Suppressor macrophage treated with lipopolysaccharide for 1 hour (primary cell): ENCODE measurements around the gene SFXN5.

Experiments
- DNase-seq, 3 donors: peaks; one replicate each; pipeline ENCODE4 v3.0.0-alpha.2; 2020 to 2022

The SFXN5 gene

DNA sequence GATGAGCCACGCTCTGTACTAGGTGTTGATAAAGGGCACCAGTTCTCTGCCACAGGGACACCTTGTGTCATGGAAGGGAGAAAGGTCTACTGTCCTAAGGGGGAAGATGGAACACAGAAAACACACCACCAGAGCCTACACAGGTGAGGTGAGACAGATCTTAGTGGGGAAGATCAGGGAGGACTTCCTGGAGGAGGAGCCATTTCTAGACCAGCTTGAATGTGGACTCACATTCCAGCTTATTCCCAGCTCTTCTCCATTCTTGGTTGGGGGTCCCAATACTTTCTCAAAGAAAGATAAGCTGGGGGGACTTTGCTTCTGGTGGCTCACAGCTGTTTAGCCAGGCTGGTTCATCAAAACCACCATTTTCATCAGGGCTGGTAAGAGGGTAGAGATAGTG, 118.0 kb downstream of the SFXN5 start:
- DNase-seq, result no peak

DNA sequence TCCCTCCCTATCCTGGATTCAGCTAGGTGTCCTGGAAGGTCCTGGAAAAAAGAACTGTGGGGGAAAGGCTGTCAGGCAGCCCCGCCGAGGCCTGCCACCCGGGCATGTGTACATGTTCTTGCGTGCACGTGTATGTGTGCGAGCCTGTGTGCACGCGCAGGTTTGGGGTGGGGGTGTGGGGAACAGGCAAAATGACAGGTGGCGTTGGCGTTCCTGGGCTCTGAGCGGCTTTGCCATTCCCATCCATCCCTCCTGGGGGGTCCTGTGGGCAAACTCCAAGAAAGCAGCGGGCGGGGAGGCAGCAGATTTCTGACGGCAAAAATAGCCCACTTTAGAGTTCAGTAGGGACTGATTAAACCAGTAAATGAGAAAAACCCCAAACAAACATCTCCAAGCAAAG, 118.6 kb downstream of the SFXN5 start:
- DNase-seq, result no peak

DNA sequence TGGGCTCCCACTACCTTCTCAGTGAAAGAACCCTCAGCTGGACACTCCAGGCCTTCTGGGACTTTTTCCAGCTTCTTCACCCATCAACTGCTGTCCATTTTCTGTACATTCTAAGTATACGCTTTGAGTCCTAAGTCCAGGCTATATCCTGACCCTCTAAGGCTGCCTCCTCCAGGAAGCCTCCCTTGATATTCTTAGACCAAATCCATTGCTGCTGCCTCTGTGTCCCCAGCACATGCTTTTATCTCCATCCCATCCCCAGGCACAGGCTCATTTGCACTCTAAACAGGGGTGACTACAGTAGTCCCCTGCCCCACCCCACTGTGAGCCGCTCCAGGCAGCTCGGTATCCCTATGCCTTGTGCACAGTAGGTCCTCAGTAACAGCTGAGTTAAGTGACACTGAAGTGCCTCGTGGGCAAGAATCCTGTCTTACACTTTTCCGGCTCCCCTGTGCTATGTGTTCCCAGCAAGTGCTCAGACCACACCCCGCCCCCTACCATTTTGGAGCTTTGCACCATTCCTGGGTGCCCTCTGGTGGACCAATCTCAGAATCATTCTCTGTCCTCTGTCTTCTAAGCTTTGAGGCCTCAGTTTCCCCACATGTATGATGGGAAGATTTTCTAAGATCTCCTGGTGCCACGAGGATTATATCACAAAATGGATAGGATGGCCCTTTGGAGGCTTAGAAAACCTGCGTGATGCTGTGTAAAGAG, 119.2 kb downstream of the SFXN5 start:
- DNase-seq, result no peak

DNA sequence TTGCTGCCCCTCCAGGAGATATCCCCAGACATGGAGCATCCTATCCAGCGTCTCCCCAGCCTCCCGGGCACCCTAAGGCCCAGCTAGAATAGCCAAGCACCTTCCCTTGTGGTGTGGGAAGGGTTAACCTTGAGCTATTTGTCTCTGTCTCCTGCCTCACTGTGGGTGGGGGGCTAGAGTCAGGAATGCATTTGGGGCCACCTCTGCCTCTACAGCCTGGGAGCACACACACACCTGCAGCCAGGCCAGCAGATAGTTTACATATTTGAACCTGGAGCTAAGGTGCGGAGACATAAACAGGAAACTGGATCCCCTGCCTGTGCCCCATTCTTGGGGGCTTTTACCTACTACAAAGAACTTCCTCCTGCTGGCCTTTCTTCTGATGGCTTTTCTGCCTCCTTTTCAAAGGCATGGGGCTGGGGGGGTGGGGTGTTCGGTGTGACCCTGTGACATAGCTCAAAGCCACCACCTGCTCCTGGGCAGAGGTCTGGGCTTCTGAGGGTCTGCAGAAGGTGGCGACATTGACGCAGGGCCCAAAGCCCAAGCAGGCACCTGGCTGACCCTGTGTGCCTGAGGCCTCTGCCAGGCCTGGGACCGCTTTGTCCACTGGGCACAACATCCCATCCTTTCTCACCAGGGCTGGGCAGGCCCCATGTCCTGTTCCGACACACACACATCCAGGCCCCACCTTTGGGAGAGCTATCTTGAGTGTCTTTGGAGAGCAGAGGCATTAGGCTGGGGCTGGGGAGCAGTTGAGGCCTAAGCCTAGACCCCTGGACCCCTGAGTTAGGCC, 120.0 kb downstream of the SFXN5 start:
- DNase-seq, result no peak

DNA sequence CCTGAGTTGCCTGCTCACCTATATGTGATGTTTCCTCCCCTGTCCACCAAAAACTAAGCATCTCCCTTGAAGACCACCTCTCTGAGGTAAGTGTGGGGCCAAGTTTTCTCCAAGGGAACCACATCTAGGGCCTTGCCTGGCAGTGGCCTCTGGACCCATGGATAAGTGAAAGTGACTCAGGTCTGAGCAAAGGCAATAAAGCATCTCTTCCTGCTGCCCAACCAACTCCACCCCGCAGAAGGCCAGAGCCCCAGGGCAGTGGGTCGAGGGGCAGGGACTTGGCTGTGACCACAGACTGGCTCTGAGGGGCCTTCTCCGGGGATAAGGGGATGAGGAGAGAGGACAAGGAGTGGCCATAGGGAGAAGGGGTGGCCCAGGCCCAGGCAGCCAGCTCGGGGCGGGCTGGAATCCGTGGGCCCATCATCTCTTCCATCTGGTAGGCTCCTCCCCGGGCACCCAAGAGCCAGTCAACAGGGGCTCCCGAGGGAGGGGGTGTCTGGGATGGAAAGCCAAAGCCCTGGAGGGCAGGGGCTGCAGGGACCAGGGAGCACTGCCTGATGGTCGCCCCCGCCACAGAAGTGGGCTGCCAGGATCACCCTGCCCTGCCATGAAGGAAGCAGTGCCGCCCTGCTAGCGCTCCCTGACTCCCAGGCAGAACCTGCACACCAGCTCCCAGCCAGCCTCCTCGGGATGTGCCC, 120.8 kb downstream of the SFXN5 start:
- no peak for DNase-seq

DNA sequence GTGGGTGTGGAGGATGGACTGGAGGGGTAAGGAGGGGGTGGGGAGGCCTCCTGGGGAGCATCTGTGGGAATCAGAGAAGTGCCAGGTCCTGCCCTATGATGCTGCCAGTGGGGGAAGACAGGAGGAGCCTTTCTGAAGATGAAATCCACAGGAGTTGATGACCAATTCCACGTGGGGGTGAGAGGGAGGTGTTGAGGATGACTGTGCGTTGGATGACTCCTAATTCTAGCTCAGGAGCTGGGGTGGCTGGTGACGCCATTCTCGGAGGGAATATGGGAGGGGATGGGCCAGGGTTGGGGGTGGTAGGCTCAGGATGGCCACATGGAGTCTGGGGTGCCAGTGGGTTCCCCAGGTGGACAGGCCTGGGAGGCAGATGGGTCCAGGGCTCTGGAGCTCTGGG, 121.9 kb downstream of the SFXN5 start:
- DNase-seq, result no peak

DNA sequence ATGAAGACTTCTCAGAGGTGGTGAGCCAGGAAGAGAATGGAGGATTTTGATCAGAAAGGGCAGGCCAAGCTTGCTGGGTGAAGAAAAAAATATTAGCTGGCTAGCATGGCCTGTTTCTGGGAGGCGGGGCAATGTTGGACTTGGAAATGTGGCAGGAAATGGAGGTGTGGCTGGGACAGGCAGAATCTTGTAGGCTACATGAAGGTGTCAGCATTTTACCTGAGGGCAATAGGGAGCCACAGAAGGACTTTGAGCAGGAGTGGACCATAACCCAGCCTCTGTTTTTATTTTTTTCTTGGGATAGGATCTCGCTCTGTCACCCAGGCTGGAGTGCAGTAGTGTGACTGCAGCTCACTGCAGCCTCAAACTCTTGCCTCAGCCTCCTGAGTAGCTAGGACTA, 122.5 kb downstream of the SFXN5 start:
- DNase-seq, result no peak

DNA sequence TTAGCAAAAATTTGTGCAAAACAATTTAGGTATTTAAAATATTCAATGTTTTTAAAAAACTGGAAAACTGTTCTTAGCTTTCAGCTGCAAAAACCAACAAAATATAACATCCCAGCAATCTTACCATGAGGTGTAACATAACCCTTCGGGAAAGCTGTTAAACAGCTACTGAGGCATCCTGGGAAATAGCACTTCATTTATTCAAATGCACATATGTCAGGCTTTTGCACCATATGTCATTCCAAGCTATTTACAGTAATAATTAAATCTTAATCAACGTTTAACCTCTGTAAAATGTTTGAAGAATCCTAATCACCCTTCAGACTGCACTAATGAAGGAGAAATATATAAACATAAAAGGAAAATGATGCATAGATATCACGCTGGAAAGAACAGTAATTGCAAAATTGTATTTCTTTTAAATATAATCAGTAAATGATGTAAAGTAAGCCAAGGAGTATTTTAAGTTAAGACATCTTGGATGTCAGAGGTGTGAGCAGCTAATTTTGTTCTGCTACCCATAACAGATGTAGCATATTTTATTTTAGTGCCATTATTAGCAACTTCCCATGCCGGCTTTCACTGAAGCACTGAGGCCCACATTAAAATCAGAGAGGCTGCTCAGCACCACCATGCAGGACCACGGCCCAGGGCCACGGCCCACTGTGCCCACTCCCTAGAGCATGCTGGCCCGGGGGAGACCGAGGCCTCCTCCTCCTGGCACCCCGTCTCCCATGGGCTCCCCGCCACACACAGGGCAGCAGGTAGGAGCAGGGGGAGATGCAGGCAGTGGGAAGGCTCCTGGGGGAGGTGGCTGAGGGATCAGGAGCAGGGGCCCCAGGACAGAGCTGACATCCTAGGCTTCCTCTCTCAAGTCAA, 123.3 kb downstream of the SFXN5 start:
- no peak for DNase-seq

DNA sequence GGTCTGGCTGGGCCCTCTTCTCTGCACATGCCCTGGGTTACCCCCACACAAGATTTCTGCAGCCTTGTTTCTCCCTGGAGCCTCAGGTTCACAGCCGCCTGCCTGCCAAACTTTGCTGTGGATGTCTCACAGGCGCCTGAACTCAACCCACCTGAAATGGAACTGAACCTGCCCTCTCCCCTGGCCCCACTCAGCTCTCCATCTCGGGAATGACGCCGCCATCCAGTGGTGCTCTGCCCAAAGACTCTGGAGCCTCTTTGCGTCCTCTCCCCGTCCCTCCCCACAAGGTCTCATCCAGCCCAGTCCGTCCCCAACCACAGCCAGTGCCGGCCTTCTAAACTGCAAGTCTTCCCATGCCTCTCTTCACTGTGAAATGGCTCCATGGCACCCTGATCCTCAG, 125.0 kb downstream of the SFXN5 start:
- DNase-seq, result no peak

DNA sequence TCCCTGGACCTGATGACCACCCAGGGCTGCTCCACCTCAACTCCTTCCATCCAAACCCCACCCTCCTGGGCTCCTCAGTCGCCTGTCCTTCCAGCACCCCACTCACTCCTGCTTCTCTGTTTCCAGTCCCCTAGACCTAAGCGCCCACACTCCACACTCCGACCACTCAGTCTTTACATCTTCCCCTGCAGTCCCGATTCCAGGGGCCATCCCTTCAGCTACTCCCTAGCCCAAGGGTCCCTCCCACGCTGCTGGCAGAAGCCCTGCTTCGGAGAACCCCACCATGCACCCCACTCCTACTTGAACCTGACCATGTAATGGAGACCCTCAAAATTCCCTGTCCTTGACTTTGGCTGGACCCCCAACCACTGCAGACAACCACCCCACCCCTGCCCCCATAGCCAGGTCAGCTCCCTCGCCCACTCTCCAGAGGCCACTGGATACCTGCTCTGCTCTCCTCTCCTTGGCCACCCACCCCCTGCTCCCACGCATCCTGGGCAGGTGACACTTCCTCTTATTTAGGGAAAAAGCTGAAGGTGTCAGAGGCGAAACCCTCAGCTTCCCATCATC, 126.0 kb downstream of the SFXN5 start:
- no peak for DNase-seq

DNA sequence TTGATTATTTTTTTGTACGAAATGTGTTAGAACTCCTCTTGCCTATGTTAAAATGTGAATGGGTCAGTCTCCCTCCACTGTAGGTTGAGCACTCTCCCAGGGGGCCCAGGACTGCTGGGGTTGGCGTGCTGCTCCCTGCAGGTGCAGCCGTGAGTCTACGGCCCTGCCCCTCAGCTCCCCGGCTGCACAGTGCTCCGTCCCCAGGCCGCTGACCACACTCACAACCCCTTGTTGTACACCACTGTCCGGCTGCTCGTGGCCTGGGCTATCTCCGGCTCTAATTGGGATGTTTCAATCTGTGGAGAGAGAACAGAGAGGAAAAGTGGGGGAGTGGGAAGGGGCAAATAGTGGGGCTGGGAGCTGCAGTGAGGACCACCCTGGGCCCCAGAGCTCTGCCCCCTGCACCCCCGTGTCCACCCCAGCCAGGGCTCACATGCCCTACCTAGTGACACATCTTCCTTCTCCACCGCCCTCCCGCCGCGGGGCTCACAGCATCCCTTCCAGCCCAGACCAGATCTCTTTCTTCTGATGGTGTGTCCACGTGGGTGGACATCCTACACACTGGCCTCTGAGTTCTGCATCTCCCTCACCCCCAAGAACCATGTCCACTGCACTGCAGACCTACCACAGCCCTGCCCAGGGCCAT, 126.6 kb downstream of the SFXN5 start:
- DNase-seq, result no peak

DNA sequence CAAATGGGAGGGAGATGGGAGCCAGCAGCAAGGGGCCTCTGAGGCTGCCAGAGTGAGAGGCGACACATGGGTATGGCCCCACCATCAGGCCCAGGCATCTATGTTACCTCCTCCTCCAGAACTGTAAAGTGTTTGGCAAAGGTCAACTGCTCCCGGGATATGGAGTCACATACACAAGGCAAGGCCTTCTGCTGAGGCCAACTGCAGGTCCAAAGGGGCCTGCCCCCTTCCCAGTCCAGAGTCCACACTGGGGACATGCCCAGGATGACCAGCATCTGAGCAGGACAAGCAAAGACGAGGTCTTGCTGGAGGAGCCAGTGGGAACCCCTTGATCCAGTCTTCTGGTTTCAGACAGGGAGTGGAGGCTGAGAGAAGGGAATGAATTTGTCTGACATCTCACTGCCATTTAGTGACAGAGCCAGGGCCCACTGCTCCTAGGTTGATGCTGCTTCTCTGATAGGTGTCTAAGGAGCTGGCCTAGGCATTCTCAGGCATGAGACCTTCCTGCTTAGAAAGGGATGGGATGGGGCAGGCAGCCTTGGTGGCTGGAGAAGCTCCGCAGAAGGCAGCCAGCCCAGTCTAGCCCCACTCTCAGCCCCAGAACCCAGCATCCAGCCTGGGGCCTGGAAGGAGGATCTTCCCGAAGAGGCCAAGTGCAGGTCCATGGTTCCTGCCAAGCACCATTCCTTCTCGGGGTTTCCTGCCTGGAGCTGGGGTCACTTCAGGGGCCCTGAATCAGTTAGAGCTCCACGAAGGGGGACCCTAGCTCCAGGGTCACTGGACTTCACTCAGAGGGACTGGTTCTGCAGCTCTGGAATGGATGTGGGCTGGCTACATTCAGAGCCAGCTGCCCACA, 127.7 kb downstream of the SFXN5 start:
- no peak for DNase-seq

DNA sequence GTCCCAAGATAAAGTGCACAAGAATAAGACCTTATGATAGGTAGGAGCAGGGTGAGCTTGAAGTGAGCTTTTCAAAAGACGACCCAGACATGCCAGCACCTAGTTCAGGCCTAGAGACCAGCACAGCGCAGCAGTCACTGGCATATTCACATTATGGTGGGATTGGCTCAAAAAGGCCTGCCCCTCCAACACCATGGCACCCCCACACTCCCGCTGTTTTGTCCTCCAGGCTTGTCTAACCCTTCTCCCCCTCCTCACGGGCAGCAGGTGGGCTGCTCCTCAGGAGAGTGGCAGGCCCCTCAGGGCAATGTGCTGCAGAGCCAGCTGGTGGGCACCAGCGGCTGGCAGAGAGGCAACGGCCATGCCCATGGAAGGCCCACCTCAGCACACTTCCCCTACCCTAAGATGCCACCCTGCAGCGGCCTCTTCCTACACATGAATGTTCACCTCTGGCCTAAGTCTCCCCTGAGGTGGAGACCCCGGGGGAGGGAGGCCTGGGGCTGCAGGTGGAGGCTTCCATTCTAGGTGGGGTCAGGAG, 128.6 kb downstream of the SFXN5 start:
- no peak for DNase-seq

DNA sequence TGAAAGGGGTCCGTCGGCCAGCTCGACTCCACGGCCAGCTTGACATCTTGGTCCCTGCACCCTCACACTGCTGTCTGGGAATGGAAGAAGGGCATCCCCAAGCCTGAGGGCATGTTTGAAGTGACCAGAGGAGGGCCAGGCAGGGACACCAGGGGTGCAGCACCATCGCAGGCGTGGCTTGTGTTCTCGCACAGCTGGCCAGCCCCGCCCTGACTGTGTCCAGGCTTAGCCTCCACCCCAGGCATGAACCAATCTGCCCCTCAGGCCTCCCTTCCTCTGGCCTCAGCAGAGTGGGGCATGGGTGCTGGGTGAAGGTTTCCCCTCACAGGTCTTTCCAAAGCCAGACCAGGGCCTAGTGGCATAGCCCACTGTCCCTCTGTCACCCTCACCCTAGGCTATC, 129.2 kb downstream of the SFXN5 start:
- no peak for DNase-seq

DNA sequence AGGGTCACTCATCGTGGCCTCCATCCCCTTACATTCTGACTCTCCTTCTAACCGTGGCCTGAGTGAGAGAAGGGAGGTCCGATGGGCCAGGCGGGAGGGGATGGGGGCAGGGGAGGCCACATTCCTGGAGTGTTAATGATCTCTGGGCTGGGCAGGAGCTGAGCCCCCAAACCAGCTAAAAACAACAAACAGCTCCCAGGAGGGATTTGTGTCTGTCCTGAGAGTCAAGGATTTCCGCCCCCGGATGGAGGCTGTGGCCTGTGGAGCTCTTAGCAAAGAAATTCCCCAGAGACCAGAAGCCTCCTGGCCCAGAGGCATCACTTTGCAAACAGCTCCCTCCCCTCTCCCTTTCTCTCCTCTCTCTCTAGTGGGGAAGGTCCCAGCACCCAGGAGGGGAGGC, 130.7 kb downstream of the SFXN5 start:
- no peak for DNase-seq

DNA sequence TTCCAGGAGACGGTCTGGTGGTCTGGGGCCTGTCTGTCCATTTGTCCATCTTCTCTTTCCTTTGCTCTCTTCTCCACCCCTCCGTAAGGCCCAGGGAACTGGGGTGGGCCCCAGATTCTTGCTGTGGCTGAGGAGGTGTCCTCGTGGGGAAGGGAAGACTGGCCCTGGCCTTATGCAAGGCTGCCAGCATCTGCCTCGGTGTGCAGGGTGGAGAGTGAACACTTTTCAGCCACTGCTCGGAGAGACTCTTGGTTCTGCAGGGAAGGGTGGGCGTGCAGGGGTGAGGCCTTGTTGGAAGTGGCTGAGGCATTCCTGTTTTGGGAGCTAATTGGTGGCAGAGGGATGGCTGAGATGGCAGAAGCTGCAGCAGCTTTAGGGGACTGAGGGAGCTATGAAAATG, 131.2 kb downstream of the SFXN5 start:
- DNase-seq, result no peak

DNA sequence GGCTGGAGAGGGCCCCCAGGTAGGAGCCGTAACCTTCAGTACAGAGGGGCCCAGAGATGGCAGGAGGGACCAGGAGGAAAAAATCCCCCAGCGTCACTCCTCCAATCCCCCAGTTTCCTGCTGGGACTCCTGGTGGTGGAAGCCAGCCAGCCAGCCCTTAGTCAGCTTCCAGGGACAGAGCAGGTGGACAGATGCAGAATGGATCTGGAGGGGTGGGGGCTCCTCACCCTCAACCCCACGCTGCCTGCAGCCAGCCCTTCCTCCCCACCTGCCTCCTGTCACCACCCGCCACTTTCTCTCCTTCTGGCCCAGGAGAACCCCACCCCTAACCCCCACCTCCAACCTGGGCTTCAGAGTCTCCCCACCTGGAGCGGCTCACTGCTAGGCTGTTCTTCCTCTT, 133.1 kb downstream of the SFXN5 start:
- no peak for DNase-seq

DNA sequence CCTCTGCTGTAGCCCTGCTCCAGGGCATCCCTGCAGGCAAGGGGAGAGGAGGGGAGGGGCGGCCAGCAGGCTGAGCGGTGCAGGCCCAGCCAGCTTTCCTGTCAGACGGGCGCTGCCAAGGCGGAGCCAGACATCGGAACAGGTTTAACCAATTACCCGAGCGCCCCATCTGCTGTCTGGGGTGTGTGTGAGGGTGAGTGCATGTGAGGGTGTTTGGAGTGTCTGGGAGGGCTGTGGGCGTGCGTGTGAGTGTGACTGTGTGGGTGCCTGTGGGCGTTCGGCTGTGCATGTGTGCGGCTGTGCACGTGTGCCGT, 134.2 kb downstream of the SFXN5 start:
- DNase-seq, result no peak

DNA sequence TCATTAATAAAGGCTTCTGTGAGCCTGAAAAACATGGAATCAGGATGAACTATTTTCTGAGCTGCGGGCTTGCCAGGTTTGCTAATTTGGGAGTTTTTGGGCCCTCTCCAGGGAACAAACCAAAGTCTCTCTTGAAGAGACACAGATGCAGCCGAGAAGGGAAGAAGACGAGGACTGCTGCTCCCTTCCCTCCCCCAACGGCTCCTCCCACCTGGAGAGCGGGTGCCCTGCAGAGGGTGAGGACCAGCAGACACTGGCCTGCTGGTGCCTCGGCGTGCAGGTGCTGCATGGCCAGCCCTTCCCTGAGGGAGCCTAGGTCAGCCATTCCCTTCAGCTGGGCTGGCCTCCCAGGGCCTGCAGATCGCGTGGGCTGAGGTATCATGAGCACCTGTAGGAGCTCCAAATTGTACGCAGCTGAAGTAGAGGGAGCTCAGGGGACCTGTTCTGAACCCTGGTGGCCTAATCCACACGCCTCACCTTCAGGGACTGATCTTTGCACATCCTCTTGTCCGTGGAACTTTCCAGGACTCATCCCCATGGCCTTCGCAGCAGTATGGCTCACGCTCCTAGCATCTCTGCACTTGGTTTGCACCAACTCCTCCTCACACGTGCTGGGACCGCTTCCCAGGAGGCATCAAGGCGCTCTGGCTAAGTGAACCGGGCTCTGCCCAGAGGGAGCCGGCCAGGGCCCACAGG, 134.7 kb downstream of the SFXN5 start:
- no peak for DNase-seq

DNA sequence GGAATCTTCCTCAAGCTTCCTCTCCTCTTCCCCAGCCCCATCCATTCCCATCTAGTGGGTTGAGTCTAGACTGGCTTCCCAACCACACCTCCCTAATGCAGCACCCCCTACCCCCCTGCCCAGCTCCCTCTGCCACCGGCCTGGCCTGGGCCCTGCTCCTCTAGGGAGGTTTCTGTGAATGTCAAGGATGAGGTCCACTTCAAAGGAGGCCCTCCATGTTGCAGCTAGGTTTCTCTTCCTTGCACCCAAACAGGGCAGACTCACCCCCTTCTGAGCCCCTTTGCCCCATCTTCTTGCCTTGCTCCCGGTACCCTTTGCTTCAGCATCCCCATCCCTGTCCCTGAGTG, 135.9 kb downstream of the SFXN5 start:
- DNase-seq, result no peak
